Tibial artery (tissue), 4 donors: ENCODE results near the gene TEKT2.

ENCODE experiments used
- DNase-seq, 2 donors: peaks; one replicate each; pipeline ENCODE4 v3.0.0-alpha.2; 2019
- H3K27ac ChIP-seq, 2 donors: fragments of 200-600 bp; sonication (generic) in 1 of 2; 1 replicate in 1 of 2; 2 replicates in 1 of 2; pipeline ENCODE4 v1.5.1; 2018 to 2019; ENCODE audit warnings: mild to moderate bottlenecking in 1 of 2
- H3K27me3 ChIP-seq, 2 donors: fragments of 200-600 bp; sonication (generic) in 1 of 2; one replicate each; pipeline versions ENCODE4 v1.5.1 to v1.6.0; 2016 to 2019
- H3K36me3 ChIP-seq, 3 donors: fragments of 200-600 bp; sonication (generic) in 2 of 3; one replicate each; pipeline ENCODE4 v1.5.1; 2016 to 2019; ENCODE audit warnings: mild to moderate bottlenecking in 2 of 3
- H3K4me1 ChIP-seq, 4 donors: fragments of 200-600 bp; sonication (generic) in 2 of 4; 1 replicate in 3 of 4; 2 replicates in 1 of 4; pipeline ENCODE4 v1.5.1; 2016 to 2019
- H3K4me3 ChIP-seq, 2 donors: fragments of 200-600 bp; sonication (generic) in 1 of 2; 1 replicate in 1 of 2; 2 replicates in 1 of 2; pipeline ENCODE4 v1.5.1; 2018 to 2019; ENCODE audit warnings: mild to moderate bottlenecking in 2 of 2
- H3K9me3 ChIP-seq, 3 donors: fragments of 200-600 bp; sonication (generic) in 1 of 3; one replicate each; pipeline ENCODE4 v1.5.1; 2016 to 2019
- CTCF ChIP-seq, 2 experiments: fragments of 200-600 bp in 1 of 2; fragments of 450-650 bp in 1 of 2; IDR thresholded peaks; one replicate each; pipeline ENCODE4 v1.5.1; 2017 to 2019; ENCODE audit warnings: antibody characterized with exemption in 2 of 2, mild to moderate bottlenecking in 1 of 2, moderate library complexity in 1 of 2
- intact Hi-C: fragments of 100-400 bp; cut with DNase I; formaldehyde crosslinking; loops from one replicate; pipeline ENCODE4 v1.15.0; 2023; ENCODE audit warnings: low total_unique reads

The TEKT2 gene

DNA sequence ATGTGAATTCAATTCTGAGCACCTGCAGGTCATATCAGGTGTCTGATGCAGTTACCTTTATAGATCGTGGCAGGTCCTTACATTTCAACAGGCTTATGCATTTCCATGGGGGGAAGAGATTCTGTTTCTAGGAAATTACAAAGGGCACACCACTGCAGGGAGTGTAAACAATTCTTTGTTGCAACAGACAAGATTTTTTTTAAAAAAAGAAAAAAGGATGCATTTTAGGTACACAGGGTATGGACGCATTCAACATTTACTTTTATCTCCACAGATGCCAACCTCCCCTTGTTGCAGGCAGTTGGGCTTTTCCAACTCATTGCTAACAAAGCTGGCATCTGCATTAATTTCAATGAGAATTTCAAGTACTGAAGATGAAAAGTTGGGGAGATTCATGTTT, 13.5 kb upstream of the TEKT2 start:
- no peaks in the 10 kb centered on the region for H3K27me3 ChIP-seq
- no peak for DNase-seq
- TF ChIP-seq CTCF (IDR thresholded peaks at IDR 0.05): no peak
- no peaks in the 10 kb centered on the region for H3K4me1 ChIP-seq
- intact Hi-C loops: no loop called here
- H3K36me3 ChIP-seq: no peaks in the 10 kb centered on the region
- no peaks in the 10 kb centered on the region for H3K9me3 ChIP-seq
- H3K27ac ChIP-seq: no peak overlapping the region
- no peak overlapping the region for H3K4me3 ChIP-seq

DNA sequence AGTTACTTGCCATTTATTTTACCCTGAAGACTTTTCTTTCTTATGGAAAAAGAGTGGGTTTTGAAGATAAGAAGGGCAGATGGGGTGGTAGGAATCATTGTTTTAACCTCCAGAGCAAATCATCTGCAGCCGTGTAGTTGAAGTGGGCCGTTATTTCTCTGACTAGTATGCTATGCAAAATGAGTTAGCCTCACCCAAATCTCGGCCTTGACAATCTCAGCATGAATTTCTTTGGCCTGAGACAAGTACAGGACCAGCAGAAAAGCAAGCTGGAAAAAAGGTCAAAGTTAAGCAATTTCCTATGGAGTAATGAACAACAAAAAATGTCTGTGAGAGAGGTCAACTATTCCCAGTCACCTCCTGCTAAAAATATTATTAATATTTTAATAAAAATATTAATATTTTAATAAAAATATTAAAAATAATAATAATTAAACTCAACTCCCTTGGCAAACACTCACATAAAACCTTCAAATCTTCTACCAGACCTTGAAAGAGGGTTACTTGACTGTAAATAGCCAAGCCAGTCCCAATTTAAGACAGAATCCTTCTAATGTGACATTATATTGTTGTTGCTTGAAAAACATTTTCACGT, 6.8 kb upstream of the TEKT2 start:
- H3K4me1 ChIP-seq: no peaks in the 10 kb centered on the region
- H3K4me3 ChIP-seq: no peak overlapping the region
- no peak for TF ChIP-seq CTCF (IDR thresholded peaks at IDR 0.05)
- no peaks in the 10 kb centered on the region for H3K9me3 ChIP-seq
- H3K27ac ChIP-seq: no peak overlapping the region
- intact Hi-C loops: no loop called here
- H3K27me3 ChIP-seq: peaks cover 0 to 4% of the 10 kb centered on the region in 2 donors
- DNase-seq: no peak
- H3K36me3 ChIP-seq: no peaks in the 10 kb centered on the region

- intact Hi-C loops: no loop called here
- Histone ChIP-seq H3K27me3 (peaks cover 0 to 28% of the 10 kb centered on the region in 2 donors), H3K4me3 (no peak overlapping the region), H3K27ac (no peak overlapping the region), H3K4me1 (peaks cover 0 to 15% (median 13%) of the 10 kb centered on the region in 4 donors), H3K36me3 (no peaks in the 10 kb centered on the region), H3K9me3 (no peaks in the 10 kb centered on the region)
- no peak for TF ChIP-seq CTCF (IDR thresholded peaks at IDR 0.05)
- no peak for DNase-seq
Measured at GRCh38 chr1:36080236-36080635, 3.7 kb upstream of the TEKT2 start.

DNA sequence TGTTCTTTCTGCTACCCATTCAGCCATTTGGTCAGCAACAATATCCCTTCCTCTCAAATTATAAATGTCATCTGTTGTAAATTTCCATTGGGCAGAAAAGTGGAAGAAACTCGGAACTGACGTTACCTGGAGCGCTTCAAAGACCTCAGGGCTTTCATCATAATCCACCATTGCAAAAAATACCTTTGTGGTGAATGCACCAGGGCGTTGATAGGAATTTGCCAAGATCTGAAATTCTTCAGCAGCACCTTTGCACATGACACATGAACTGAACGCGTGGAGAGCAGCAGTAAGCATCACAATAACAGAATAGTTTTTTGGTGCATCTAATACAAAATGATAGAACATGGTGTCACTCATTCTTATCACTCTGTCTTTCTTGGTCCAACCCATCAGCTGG, 3.1 kb upstream of the TEKT2 start:
- no peak overlapping the region for H3K27ac ChIP-seq
- H3K4me1 ChIP-seq: peaks cover 0 to 15% (median 13%) of the 10 kb centered on the region in 4 donors
- H3K27me3 ChIP-seq: peaks cover 0 to 32% of the 10 kb centered on the region in 2 donors
- H3K36me3 ChIP-seq: no peaks in the 10 kb centered on the region
- H3K4me3 ChIP-seq: no peak overlapping the region
- no peaks in the 10 kb centered on the region for H3K9me3 ChIP-seq
- intact Hi-C loops: no loop called here
- no peak for TF ChIP-seq CTCF (IDR thresholded peaks at IDR 0.05)
- DNase-seq: no peak

- peaks cover 0 to 38% of the 10 kb centered on the region in 2 donors for H3K27me3 ChIP-seq
- intact Hi-C loops: no loop called here
- H3K9me3 ChIP-seq: no peaks in the 10 kb centered on the region
- TF ChIP-seq CTCF (IDR thresholded peaks at IDR 0.05): no peak
- no peaks in the 10 kb centered on the region for H3K36me3 ChIP-seq
- DNase-seq: no peak
- peaks cover 0 to 15% (median 13%) of the 10 kb centered on the region in 4 donors for H3K4me1 ChIP-seq
- no peak overlapping the region for H3K4me3 ChIP-seq
- H3K27ac ChIP-seq: no peak overlapping the region
Measured at GRCh38 chr1:36081926-36082485, 1.9 kb upstream of the TEKT2 start.
